Activated CD8-positive, alpha-beta T cell treated with anti-CD3 and anti-CD28 coated beads, Interleukin-2, amount 10 ng/mL, durations not matched to agents 7 days and 5 days (primary cell): ENCODE measurements around the gene SCN7A. TPM values are rescaled to one million over a fixed set of nuclear protein-coding genes. Genes with fewer than 3 reads are reported as not detected.

ENCODE experiments used
- ATAC-seq: fragments of 150-1000 bp; cut with Tn5 transposase; one replicate; pipeline ENCODE4 v1.10.0; 2021; ENCODE audit warnings: moderate library complexity
- CTCF ChIA-PET: fragments of 350-600 bp; sonication (Branson Sonifier 250); formaldehyde crosslinking; loops from one replicate; lab custom pipeline; 2021; ENCODE audit warnings: antibody characterized with exemption; lab: Charles Lee
- POLR2A ChIA-PET: fragments of 350-600 bp; sonication (Branson Sonifier 250); formaldehyde crosslinking; loops from one replicate; lab custom pipeline; 2021; ENCODE audit warnings: antibody characterized with exemption; lab: Charles Lee
- DNase-seq: peaks from one replicate; pipeline ENCODE4 v3.0.0-alpha.2; 2020
- H3K27ac Mint-ChIP-seq: one replicate; pipeline ENCODE4 v1.8.0; 2021; ENCODE audit warnings: mild to moderate bottlenecking, mixed read lengths
- H3K27me3 Mint-ChIP-seq: one replicate; pipeline ENCODE4 v1.8.0; 2021; ENCODE audit warnings: low read depth, mixed read lengths
- H3K36me3 Mint-ChIP-seq: one replicate; pipeline ENCODE4 v1.8.0; 2021; ENCODE audit warnings: low read depth, mixed read lengths
- H3K4me1 Mint-ChIP-seq: one replicate; pipeline ENCODE4 v1.8.0; 2021; ENCODE audit warnings: low read depth, mixed read lengths
- H3K4me3 Mint-ChIP-seq: one replicate; pipeline ENCODE4 v1.8.0; 2021; ENCODE audit warnings: mild to moderate bottlenecking, mixed read lengths
- H3K9me3 Mint-ChIP-seq: one replicate; pipeline ENCODE4 v1.8.0; 2022; ENCODE audit warnings: mixed read lengths; ENCODE audit not compliant: insufficient read depth
- total RNA-seq, 2 experiments: library from RNA; stranded (reverse); gene quantifications; one replicate each; pipeline ENCODE4 v1.2.3, GENCODE V29; 2021

Gene SCN7A
- total RNA-seq, 2 experiments from 2014 or later = not detected

DNA sequence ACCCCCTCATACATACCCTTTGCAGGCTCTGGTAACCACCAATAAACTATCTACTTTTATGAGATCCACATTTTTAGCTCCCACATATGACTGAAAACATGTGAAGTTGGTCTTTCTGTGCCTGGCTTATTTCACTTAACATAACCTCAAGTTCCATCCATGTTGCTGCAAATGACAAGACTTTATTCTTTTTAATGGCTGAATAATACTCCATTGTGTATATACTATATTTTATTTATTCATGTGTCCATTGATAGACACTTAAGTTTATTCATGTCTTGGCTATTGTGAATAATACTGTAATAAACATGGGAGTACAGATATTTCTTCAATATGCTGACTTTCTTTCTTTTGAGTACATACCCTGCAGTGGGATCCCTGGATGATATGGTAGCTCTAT lies 45.9 kb downstream of the SCN7A start:
- no peak overlapping the region for H3K4me3 Mint-ChIP-seq
- ChIA-PET POLR2A (no interaction called here), CTCF (no interaction called here)
- no peak for DNase-seq
- no peak for ATAC-seq
- no peaks in the 10 kb centered on the region for H3K36me3 Mint-ChIP-seq
- no peaks in the 10 kb centered on the region for H3K27me3 Mint-ChIP-seq
- H3K4me1 Mint-ChIP-seq = no peaks in the 10 kb centered on the region
- no peak overlapping the region for H3K27ac Mint-ChIP-seq
- H3K9me3 Mint-ChIP-seq = no peaks in the 10 kb centered on the region

DNA sequence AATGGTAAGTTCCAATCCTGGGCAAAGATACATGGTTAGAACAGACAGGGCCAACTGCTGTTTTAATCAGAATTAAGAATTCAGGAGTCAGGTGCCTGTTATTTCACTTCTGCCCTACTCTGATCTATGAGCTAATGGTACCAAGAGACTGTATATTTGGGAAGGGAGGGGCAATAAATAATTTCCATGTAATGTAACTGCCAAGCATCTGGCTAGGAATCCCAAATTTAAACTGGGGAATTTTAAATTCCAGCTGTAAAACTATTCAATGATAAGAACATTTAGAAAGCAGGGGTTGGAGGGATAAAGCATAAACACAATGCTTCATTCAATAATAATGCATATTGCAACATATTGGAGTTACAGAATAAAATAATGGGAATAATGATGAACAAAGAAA lies 49.7 kb downstream of the SCN7A start:
- Mint-ChIP-seq H3K27ac (no peak overlapping the region), H3K36me3 (no peaks in the 10 kb centered on the region), H3K4me3 (no peak overlapping the region), H3K4me1 (no peaks in the 10 kb centered on the region), H3K27me3 (no peaks in the 10 kb centered on the region), H3K9me3 (no peaks in the 10 kb centered on the region)
- ChIA-PET POLR2A (no interaction called here), CTCF (no interaction called here)
- DNase-seq (no peak), ATAC-seq (no peak)

DNA sequence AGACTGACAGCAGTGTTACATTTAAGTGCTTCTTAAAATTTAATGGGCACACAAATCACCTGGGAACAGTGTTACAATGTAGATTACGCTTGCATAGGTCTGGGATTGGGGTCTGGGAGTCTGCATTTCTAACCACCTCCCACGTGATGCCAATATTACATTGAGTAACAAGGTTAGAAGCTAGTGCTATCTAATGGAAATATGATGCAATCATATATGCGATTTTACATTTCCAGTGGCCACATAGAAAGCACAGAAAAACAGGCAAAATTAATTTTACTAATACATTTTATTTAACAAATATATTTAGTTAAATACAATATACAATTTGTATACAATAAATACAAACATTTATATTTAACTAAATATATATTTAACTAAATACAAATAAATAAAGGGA lies 53.7 kb downstream of the SCN7A start:
- ChIA-PET POLR2A (no interaction called here), CTCF (no interaction called here)
- Mint-ChIP-seq H3K4me3 (no peak overlapping the region), H3K9me3 (no peaks in the 10 kb centered on the region), H3K27ac (no peak overlapping the region), H3K4me1 (no peaks in the 10 kb centered on the region), H3K36me3 (no peaks in the 10 kb centered on the region), H3K27me3 (no peaks in the 10 kb centered on the region)
- DNase-seq = no peak
- ATAC-seq = no peak

DNA sequence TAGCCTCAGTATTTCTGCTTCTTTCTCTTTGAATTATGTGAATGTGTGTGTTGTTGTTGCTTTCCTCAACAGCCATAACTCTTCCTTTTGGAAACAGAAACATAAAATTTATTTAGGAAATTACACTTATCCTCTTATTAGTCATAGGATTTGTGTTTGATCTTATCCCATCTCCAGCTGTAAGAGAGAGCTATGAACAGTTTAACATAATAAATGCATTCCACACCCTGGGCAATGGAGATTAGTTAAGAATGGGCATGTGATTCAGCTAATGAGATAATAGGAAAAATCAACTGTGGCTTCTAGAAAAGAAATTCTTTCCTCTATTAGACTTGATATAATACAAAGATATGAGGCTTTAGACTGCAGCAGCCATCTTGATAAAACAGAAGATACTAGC lies 55.0 kb downstream of the SCN7A start:
- H3K9me3 Mint-ChIP-seq = no peaks in the 10 kb centered on the region
- H3K27me3 Mint-ChIP-seq = no peaks in the 10 kb centered on the region
- no peak overlapping the region for H3K4me3 Mint-ChIP-seq
- ChIA-PET POLR2A (no interaction called here), CTCF (no interaction called here)
- H3K36me3 Mint-ChIP-seq = no peaks in the 10 kb centered on the region
- no peak for ATAC-seq
- DNase-seq = no peak
- no peaks in the 10 kb centered on the region for H3K4me1 Mint-ChIP-seq
- H3K27ac Mint-ChIP-seq = no peak overlapping the region

DNA sequence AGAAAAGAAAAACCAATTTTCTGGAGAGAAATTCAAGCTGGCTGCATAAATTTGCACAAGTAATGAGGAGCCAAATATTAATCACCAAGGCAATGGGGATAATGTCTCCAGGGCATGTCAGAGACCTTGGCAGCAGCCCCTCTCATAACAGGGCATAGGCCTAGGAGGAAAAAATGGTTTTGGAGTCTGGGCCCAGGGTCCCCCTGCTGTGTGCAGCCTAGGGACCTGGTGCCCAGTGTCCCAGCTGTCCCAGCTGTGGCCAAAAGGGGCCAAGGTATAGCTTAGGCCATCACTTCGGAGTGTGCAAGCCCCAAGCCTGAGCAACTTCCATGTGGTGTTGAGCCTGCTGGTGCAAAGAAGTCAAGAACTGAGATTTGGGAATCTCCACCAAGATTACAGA lies 57.1 kb downstream of the SCN7A start:
- H3K27ac Mint-ChIP-seq = no peak overlapping the region

DNA sequence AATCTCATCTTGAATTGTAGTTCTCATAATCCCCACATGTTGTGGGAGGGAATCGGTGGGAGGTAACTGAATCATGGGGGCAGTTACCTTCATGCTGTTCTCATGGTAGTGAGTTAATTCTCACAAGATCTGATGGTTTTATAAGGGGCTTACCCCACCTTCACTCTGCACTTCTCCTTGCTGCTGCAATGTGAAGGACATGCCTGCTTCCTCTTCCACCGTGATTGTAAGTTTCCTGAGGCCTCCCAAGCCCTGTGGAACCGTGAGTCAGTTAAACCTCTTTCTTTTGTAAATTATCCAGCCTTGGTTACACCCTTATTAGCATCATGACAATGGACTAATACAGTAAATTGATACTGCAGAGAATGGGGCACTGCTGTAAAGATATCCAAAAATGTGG lies 57.9 kb downstream of the SCN7A start:
- DNase-seq (no peak), ATAC-seq (no peak)
- Mint-ChIP-seq H3K4me1 (no peaks in the 10 kb centered on the region), H3K36me3 (no peaks in the 10 kb centered on the region), H3K27me3 (no peaks in the 10 kb centered on the region), H3K4me3 (no peak overlapping the region), H3K9me3 (no peaks in the 10 kb centered on the region), H3K27ac (no peak overlapping the region)
- ChIA-PET CTCF (no interaction called here), POLR2A (no interaction called here)

More for the DNA sequence above, 57.1 kb downstream of the SCN7A start:
- no peak for ATAC-seq
- Mint-ChIP-seq H3K36me3 (no peaks in the 10 kb centered on the region), H3K4me1 (no peaks in the 10 kb centered on the region), H3K27me3 (no peaks in the 10 kb centered on the region), H3K9me3 (no peaks in the 10 kb centered on the region), H3K4me3 (no peak overlapping the region)
- POLR2A ChIA-PET = no interaction called here
- no peak for DNase-seq
- CTCF ChIA-PET = no interaction called here

DNA sequence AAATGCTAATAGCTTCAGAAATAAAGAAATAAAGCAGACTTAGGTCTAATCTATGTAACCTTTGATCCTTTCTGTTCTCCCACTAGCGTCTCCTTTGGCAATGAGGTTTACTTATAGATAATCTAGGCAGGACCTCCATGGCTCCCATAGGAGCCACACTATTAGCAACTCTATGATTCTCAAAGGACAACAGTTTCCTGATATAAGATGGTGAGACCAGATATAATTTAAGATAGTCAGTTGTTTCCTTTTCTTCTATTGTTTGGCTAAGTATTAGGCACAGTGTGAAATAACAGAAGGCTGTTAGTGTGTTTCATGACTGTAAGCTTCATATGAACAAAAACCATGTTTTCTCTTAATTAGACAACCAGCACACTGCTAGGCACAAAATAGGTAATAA lies 59.6 kb downstream of the SCN7A start:
- Mint-ChIP-seq H3K4me3 (no peak overlapping the region), H3K27me3 (no peaks in the 10 kb centered on the region), H3K4me1 (no peaks in the 10 kb centered on the region), H3K27ac (no peak overlapping the region), H3K9me3 (no peaks in the 10 kb centered on the region), H3K36me3 (no peaks in the 10 kb centered on the region)
- ATAC-seq (no peak), DNase-seq (no peak)
- CTCF ChIA-PET = no interaction called here
- POLR2A ChIA-PET = no interaction called here

DNA sequence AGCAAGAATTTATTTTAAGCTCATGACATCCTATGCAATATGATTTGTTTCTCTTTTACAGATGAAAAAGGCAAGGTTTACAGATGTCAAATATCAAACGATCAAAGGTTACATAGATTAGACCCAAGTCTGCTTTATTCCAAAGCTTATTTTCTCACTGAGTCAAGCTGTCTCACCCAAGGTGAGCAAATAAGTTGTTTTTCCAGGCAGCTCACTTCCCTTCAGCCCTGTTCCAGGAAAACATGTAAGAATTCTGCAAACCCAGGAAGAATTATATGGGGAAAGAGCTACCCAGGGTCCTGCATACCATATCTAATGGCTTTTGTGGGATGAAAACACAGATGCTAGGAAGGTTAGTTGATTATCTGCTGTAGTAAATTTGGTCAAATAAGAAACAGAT lies 60.6 kb downstream of the SCN7A start:
- Mint-ChIP-seq H3K27me3 (no peaks in the 10 kb centered on the region), H3K9me3 (no peaks in the 10 kb centered on the region), H3K4me3 (no peak overlapping the region), H3K27ac (no peak overlapping the region), H3K36me3 (no peaks in the 10 kb centered on the region), H3K4me1 (no peaks in the 10 kb centered on the region)
- ChIA-PET POLR2A (no interaction called here), CTCF (no interaction called here)
- DNase-seq = no peak
- no peak for ATAC-seq

DNA sequence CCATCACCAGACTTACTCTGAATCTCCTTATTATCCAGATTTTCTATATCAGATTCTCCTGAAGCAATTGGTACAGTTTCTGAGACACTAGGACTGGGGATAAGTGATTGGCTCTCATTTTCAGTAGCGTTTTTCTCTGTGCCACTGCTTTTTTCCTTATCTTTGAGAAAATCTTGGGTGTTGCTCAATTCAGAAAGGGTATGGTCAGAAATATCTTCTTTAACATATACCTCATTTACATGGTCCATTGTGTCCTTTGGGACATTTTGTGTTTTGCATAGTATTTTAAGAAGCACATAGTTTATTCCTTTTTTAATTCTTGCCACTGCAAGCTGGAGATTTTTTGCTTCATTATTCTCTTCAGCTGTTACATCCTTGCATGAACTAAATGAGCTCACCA lies 61.7 kb downstream of the SCN7A start:
- H3K4me3 Mint-ChIP-seq = no peak overlapping the region
- H3K27me3 Mint-ChIP-seq = no peaks in the 10 kb centered on the region
- H3K9me3 Mint-ChIP-seq = no peaks in the 10 kb centered on the region
- DNase-seq (no peak), ATAC-seq (no peak)
- no peak overlapping the region for H3K27ac Mint-ChIP-seq
- POLR2A ChIA-PET = no interaction called here
- no peaks in the 10 kb centered on the region for H3K4me1 Mint-ChIP-seq
- H3K36me3 Mint-ChIP-seq = no peaks in the 10 kb centered on the region
- CTCF ChIA-PET = no interaction called here

DNA sequence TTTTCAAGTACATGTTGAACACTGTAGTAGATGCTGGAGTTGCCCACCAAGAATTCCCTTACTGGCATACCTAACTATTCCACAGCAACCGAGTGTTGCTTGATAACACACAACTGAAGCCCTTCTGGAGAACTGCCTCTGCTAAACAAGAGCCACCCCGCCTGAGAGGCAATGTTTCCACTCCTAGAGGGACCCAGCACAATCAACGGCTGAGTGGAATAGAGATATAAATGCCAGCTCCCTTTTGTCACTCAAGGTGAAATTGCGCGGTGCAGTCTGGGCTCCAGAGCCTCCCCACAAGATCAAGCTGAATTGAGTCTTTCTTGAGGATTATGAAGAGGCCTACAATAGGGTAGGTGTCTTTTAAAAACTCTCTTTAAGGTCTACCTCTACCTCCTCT lies 69.2 kb downstream of the SCN7A start:
- POLR2A ChIA-PET = no interaction called here
- no peak for ATAC-seq
- Mint-ChIP-seq H3K27me3 (no peaks in the 10 kb centered on the region), H3K9me3 (no peaks in the 10 kb centered on the region), H3K4me3 (no peak overlapping the region), H3K27ac (no peak overlapping the region), H3K36me3 (no peaks in the 10 kb centered on the region), H3K4me1 (no peaks in the 10 kb centered on the region)
- CTCF ChIA-PET = no interaction called here
- DNase-seq = no peak

DNA sequence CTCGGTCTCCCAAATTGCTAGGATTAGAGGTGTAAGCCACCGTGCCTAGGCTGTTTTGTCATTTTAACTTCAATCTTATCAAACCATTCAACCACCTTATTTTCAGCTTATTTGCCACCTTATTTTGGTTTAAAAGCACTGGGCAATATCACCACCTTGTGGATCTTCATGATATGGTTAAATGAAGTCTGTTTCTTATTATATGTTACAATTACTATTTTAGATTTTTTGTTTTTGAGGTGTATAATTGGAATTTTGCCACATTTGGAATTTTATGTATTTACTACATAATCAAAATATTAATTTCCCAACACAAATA lies 74.5 kb downstream of the SCN7A start:
- ATAC-seq (no peak), DNase-seq (no peak)
- no peaks in the 10 kb centered on the region for H3K4me1 Mint-ChIP-seq
- CTCF ChIA-PET = no interaction called here
- no peaks in the 10 kb centered on the region for H3K36me3 Mint-ChIP-seq
- H3K27me3 Mint-ChIP-seq = no peaks in the 10 kb centered on the region
- no peak overlapping the region for H3K27ac Mint-ChIP-seq
- H3K4me3 Mint-ChIP-seq = no peak overlapping the region
- no peaks in the 10 kb centered on the region for H3K9me3 Mint-ChIP-seq
- POLR2A ChIA-PET = no interaction called here

DNA sequence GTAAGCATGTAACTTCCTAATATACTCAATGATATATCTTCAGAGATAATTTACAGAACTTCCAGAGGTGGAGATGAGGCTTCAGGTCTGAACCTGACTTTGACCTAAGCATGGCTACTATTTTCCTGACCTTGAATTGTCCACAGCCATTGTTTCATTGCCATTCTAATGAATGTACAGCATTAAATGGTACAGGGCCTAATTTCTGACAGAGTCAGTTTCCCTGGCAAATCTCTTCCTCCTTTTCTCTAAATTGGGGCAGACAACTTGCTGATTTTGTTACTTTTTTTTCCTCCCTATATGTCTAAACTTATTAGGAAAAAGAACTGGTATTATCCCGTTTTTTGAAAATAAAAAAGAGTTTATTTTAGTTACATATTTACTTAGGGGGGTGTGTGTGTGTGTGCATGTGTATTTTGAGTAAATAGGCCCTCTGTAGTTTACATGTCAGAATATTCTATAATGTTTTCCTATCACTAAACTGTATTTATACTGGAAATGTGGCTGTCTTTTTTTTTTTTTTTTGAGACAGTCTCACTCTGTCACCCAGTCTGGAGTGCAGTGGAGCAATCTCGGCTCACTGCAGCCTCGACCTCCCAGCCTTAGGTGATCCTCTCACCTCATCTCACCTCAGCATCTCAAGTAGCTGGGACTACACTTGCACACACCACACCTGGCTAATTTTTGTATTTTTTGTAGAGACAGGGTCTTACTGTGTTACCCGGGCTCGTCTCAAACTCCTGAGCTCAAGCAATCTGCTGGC lies 75.0 kb downstream of the SCN7A start:
- H3K27ac Mint-ChIP-seq = no peak overlapping the region
- H3K4me1 Mint-ChIP-seq = no peaks in the 10 kb centered on the region
- ChIA-PET CTCF (no interaction called here), POLR2A (no interaction called here)
- H3K36me3 Mint-ChIP-seq = no peaks in the 10 kb centered on the region
- H3K27me3 Mint-ChIP-seq = no peaks in the 10 kb centered on the region
- H3K9me3 Mint-ChIP-seq = no peaks in the 10 kb centered on the region
- DNase-seq = no peak
- no peak overlapping the region for H3K4me3 Mint-ChIP-seq
- no peak for ATAC-seq

DNA sequence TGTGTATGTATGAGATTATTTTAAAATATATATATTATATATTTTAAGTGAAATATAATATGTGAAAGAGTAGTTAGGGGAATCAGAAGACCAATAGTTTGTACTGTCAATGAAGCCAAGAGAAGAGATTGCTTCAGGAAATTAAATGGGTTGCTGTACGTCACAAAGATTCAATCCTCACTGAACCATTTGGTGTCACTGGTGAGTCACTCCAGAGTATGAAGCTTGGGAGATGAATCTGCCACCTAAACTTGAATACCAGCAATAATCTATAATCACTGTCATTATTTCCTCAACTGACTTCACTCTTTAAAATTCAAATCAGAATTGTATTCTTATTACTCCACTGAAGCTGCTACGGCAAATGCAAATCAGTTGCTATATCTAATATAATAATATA lies 76.4 kb downstream of the SCN7A start:
- no peak overlapping the region for H3K4me3 Mint-ChIP-seq
- H3K36me3 Mint-ChIP-seq = no peaks in the 10 kb centered on the region
- H3K9me3 Mint-ChIP-seq = no peaks in the 10 kb centered on the region
- CTCF ChIA-PET = interaction anchor here (0.9 to 1.1 kb wide), 2 partner anchors 32 to 171 kb away, joined by 3 read pairs; no protein-coding TSS in a partner anchor
- POLR2A ChIA-PET = no interaction called here
- no peaks in the 10 kb centered on the region for H3K27me3 Mint-ChIP-seq
- DNase-seq = no peak
- no peak overlapping the region for H3K27ac Mint-ChIP-seq
- H3K4me1 Mint-ChIP-seq = no peaks in the 10 kb centered on the region
- no peak for ATAC-seq
